ENCODE measurements around the gene ESR2. TPM values are rescaled to one million over a fixed set of nuclear protein-coding genes. Genes with fewer than 3 reads are reported as not detected.

ESR2 gene
- total RNA-seq, 1 experiment from 2014 or later, result 0.15 TPM

DNA sequence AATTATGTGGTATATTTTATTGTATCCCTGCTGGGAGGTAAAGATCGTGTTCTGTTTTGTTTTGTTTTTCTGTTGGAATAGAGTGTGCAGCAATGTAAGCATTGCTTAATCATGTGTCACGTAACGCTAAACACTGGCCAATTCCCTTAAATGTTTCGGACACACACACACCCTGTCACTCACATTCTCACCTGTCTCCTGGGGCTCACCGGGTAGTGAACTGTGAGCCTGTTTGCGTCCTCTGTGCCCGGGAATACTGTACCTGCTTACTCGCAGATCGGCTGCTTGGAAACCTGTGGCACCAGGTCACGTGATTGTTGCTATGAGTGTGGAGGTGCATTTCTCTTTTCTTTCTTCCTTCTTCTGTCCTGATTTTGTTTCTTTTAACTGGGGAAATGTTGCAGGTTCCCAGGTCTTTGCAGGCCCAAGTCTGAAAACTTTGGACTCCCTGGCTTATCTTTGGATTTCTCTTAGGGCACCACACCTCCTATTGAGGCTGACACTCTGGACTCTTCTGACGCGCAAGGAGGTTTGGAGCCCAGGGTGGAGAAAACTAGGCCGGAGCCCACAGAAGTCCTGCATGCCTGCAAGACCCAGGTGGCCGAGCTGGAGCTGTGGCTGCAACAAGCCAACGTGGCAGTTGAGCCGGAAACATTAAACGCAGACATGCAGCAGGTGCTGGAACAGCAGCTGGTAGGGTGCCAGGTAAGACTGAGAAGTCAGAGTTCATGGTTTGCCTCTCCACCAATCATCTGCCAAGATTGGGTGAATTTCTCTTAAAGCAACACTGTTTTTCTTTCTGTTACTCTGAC, 181.1 kb downstream of the ESR2 start:
- Mint-ChIP-seq H3K27me3 (ENCODE audit: low read depth) (no peaks in the 10 kb centered on the region), H3K27ac (peak overlapping the region; percentile 19 to 87 (median 76); a peak in 6 of 7 replicates), H3K9me3 (no peaks in the 10 kb centered on the region), H3K4me1 (peaks cover 8 to 14% of the 10 kb centered on the region in 2 experiments), H3K4me3 (no peak overlapping the region), H3K36me3 (ENCODE audit: insufficient read depth in 1 of 3, low read depth in 3 of 3) (peaks cover 0 to 7% (median 6%) of the 10 kb centered on the region in 3 experiments; a peak in 3 of 7 replicates)
- no peaks in the 10 kb centered on the region for H3K79me1 ChIP-seq (ENCODE audit: insufficient read depth, low read depth, low read length, poor library complexity, severe bottlenecking)
- no peaks in the 10 kb centered on the region for H4K20me1 ChIP-seq (ENCODE audit: control insufficient read depth, insufficient read depth, insufficient read length)
- H3K23me2 ChIP-seq (ENCODE audit: insufficient read length, low read depth, low read length, poor library complexity, severe bottlenecking), result no peaks in the 10 kb centered on the region
- no peak overlapping the region for H2AFZ ChIP-seq (ENCODE audit: low read length)
- H3K27ac ChIP-seq (ENCODE audit: insufficient read length, low read depth, low read length), result no peak overlapping the region
- H3K56ac ChIP-seq (ENCODE audit: insufficient read length, low read depth, low read length), result no peak overlapping the region
- no CpG with 5 or more reads among the region's 17 CpGs for WGBS (ENCODE audit: extremely low coverage, insufficient read length, low lambda C conversion rate)
- H2BK20ac ChIP-seq (ENCODE audit: low read depth, low read length, poor library complexity, severe bottlenecking), result no peak overlapping the region
- H4K91ac ChIP-seq (ENCODE audit: insufficient read length, low read depth, low read length), result no peak overlapping the region
- TF ChIP-seq, protein P1, sequence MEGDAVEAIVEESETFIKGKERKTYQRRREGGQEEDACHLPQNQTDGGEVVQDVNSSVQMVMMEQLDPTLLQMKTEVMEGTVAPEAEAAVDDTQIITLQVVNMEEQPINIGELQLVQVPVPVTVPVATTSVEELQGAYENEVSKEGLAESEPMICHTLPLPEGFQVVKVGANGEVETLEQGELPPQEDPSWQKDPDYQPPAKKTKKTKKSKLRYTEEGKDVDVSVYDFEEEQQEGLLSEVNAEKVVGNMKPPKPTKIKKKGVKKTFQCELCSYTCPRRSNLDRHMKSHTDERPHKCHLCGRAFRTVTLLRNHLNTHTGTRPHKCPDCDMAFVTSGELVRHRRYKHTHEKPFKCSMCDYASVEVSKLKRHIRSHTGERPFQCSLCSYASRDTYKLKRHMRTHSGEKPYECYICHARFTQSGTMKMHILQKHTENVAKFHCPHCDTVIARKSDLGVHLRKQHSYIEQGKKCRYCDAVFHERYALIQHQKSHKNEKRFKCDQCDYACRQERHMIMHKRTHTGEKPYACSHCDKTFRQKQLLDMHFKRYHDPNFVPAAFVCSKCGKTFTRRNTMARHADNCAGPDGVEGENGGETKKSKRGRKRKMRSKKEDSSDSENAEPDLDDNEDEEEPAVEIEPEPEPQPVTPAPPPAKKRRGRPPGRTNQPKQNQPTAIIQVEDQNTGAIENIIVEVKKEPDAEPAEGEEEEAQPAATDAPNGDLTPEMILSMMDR (conservative IDR thresholded peaks at IDR 0.05), result no peak
- no peak overlapping the region for H4K8ac ChIP-seq (replicated peaks; ENCODE audit: insufficient read length, low read depth, low read length)
- DNase-seq, result no peak
- H2BK5ac ChIP-seq (ENCODE audit: insufficient read length, low read length), result no peak overlapping the region
- H3K14ac ChIP-seq (ENCODE audit: insufficient read depth, low read length), result no peak overlapping the region
- no peak overlapping the region for H2BK120ac ChIP-seq (ENCODE audit: low read depth, low read length, poor library complexity, severe bottlenecking)
- H3K4me2 ChIP-seq (ENCODE audit: insufficient read depth, insufficient read length, low read length), result no peak overlapping the region
- H4K5ac ChIP-seq (ENCODE audit: insufficient read length, low read depth, low read length), result no peak overlapping the region
- no peak overlapping the region for H2AK5ac ChIP-seq (ENCODE audit: insufficient read length, low read length)
- no peak overlapping the region for H3K9ac ChIP-seq (ENCODE audit: extremely low read depth, insufficient read length, low read length)
- no peak overlapping the region for H2BK15ac ChIP-seq (ENCODE audit: low read depth, low read length)
- H3T11ph ChIP-seq (ENCODE audit: low read length), result no peak overlapping the region
- H3K18ac ChIP-seq (ENCODE audit: insufficient read length, low read depth, low read length), result no peak overlapping the region
- no peak overlapping the region for H2BK12ac ChIP-seq (ENCODE audit: insufficient read length, low read depth, low read length)
- H3K4ac ChIP-seq (ENCODE audit: low read depth, low read length), result no peak overlapping the region
- peaks cover 2% of the 10 kb centered on the region; the same call in 1 of the 2 replicates for H3K4me1 ChIP-seq (ENCODE audit: insufficient read depth, low read length)
- no peaks in the 10 kb centered on the region for H3K79me2 ChIP-seq (ENCODE audit: insufficient read depth, low read length)
- no peaks in the 10 kb centered on the region for H3K9me3 ChIP-seq (ENCODE audit: control insufficient read depth, low read depth, low read length)
- H3K27me3 ChIP-seq (ENCODE audit: insufficient read depth, low read length), result no peaks in the 10 kb centered on the region
- H3K23ac ChIP-seq (ENCODE audit: insufficient read length, low read depth, low read length), result no peak overlapping the region
